Neural cell (in vitro differentiated cells): ENCODE data around the gene SLC10A4. TPM values are rescaled to one million over a fixed set of nuclear protein-coding genes. Genes with fewer than 3 reads are reported as not detected.

Experiments used
- H2AFZ ChIP-seq: fragments of 200-600, 300-800 bp; sonication (generic), shearing (Covaris generic); 2 replicates; pipeline ENCODE4 v1.6.0; 2014; ENCODE audit warnings: low read depth, mild to moderate bottlenecking, antibody characterized with exemption, low read length, moderate library complexity
- H3F3A ChIP-seq: fragments of 200-600 bp; shearing (Covaris generic); 2 replicates; pipeline ENCODE4 v1.6.1; 2016; ENCODE audit warnings: mild to moderate bottlenecking, moderate library complexity, mixed read lengths, antibody characterized with exemption, low read length; ENCODE audit not compliant: insufficient read depth, poor library complexity, severe bottlenecking
- H3K27ac ChIP-seq: fragments of 200-600, 300-800 bp; sonication (generic), shearing (Covaris generic); 2 replicates; pipeline ENCODE4 v1.5.1; 2014; ENCODE audit warnings: mild to moderate bottlenecking, low read length, moderate library complexity
- H3K27me3 ChIP-seq: fragments of 300-800, 200-600 bp; sonication (generic), shearing (Covaris generic); 2 replicates; pipeline ENCODE4 v1.6.0; 2014; ENCODE audit warnings: mild to moderate bottlenecking, low read depth, low read length, moderate library complexity; ENCODE audit not compliant: insufficient read depth
- H3K36me3 ChIP-seq: fragments of 300-800, 200-600 bp; sonication (generic), shearing (Covaris generic); 2 replicates; pipeline ENCODE4 v1.5.1; 2014; ENCODE audit warnings: mild to moderate bottlenecking, antibody characterized with exemption, low read length, moderate library complexity; ENCODE audit not compliant: insufficient read depth
- H3K4me2 ChIP-seq: fragments of 300-800, 200-600 bp; sonication (generic), shearing (Covaris generic); 2 replicates; pipeline ENCODE4 v1.6.0; 2014; ENCODE audit warnings: mild to moderate bottlenecking, low read length
- H3K4me3 ChIP-seq: fragments of 300-800, 200-600 bp; sonication (generic), shearing (Covaris generic); 2 replicates; pipeline ENCODE4 v1.5.1; 2014; ENCODE audit warnings: mild to moderate bottlenecking, low read length, moderate library complexity
- H3K79me2 ChIP-seq: fragments of 200-600 bp; shearing (Covaris generic); replicated peaks from 2 replicates; pipeline ENCODE4 v1.6.0; 2014; ENCODE audit warnings: mild to moderate bottlenecking, low read length, moderate library complexity; ENCODE audit not compliant: insufficient read depth
- H3K9ac ChIP-seq: fragments of 300-800, 200-600 bp; sonication (generic), shearing (Covaris generic); 2 replicates; pipeline ENCODE4 v1.6.1; 2016; ENCODE audit warnings: mild to moderate bottlenecking, low read length, mixed read lengths
- H3K9me2 ChIP-seq: fragments of 200-600 bp; shearing (Covaris generic); 2 replicates; pipeline ENCODE4 v1.6.1; 2016; ENCODE audit warnings: mild to moderate bottlenecking, low read length, mixed read lengths; ENCODE audit not compliant: insufficient read depth
- H3K9me3 ChIP-seq: fragments of 200-600, 300-800 bp; sonication (generic), shearing (Covaris generic); 2 replicates; pipeline ENCODE4 v1.6.1; 2016; ENCODE audit warnings: mild to moderate bottlenecking, mixed run types, low read length, moderate library complexity, mixed read lengths
- H4K20me1 ChIP-seq: fragments of 200-600 bp; shearing (Covaris generic); 2 replicates; pipeline ENCODE4 v1.6.1; 2016; ENCODE audit warnings: mild to moderate bottlenecking, mixed run types; ENCODE audit not compliant: insufficient read depth
- MXI1 ChIP-seq: fragments of 450-650 bp; conservative IDR thresholded peaks from 2 replicates; pipeline ENCODE4 v1.6.1; 2014; ENCODE audit warnings: antibody characterized with exemption, mild to moderate bottlenecking; ENCODE audit not compliant: poor library complexity, severe bottlenecking
- POLR2AphosphoS5 ChIP-seq: IDR thresholded peaks from 2 replicates; pipeline ENCODE4 v1.6.1; 2012
- RAD21 ChIP-seq: fragments of 450-650 bp; conservative IDR thresholded peaks from 2 replicates; pipeline ENCODE4 v1.6.1; 2014; ENCODE audit warnings: antibody characterized with exemption, mild to moderate bottlenecking, moderate library complexity
- REST ChIP-seq: IDR thresholded peaks from 2 replicates; pipeline ENCODE4 v1.6.1; 2012; ENCODE audit warnings: borderline replicate concordance
- SMC3 ChIP-seq: fragments of 450-650 bp; conservative IDR thresholded peaks from 2 replicates; pipeline ENCODE4 v1.6.1; 2014; ENCODE audit warnings: antibody characterized with exemption, mild to moderate bottlenecking, moderate library complexity; ENCODE audit not compliant: poor library complexity
- TAF1 ChIP-seq: IDR thresholded peaks from 2 replicates; pipeline ENCODE4 v1.6.1; 2012; ENCODE audit warnings: low read depth
- polyA plus RNA-seq: library from polyadenylated mRNA; depleted of rRNA; stranded (reverse); fragments of >200 nt; gene quantifications from 2 replicates; pipeline ENCODE4 v1.2.3, GENCODE V29; 2014
- TF ChIP-seq, protein P1 (sequence below): fragments of 450-650 bp; IDR thresholded peaks from 2 replicates; pipeline ENCODE4 v1.5.1; 2014; ENCODE audit warnings: antibody characterized with exemption, mild to moderate bottlenecking, moderate library complexity; ENCODE audit not compliant: poor library complexity, severe bottlenecking

The SLC10A4 gene
- polyA plus RNA-seq, 1 donor from 2014 or later: 14.5 TPM

DNA sequence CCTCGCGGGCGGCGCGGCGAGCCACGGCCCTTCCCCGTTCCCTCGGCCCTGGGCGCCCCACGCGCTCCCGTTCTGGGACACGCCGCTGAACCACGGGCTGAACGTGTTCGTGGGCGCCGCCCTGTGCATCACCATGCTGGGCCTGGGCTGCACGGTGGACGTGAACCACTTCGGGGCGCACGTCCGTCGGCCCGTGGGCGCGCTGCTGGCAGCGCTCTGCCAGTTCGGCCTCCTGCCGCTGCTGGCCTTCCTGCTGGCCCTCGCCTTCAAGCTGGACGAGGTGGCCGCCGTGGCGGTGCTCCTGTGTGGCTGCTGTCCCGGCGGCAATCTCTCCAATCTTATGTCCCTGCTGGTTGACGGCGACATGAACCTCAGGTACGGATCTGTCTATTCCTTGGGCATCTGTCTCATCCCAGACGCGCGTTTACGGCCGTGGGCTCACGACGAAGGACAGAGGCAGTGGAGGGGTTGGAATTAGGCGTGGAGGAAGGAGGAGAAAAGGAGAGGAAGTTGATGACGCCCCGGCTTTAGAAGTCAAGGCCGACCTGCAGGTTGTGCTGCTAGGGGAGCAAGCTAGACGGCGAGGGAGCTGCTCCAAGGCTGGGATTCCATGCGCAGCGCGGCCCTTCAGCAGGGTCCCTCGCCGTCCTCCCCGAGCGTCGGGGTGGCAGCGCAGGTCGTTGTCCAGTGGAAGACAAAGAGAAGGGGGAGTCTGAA lies 792 bp downstream of the SLC10A4 start:
- Histone ChIP-seq H3K79me2 (peaks cover 30% of the 10 kb centered on the region), H3K9me2 (no peaks in the 10 kb centered on the region), H3F3A (no peaks in the 10 kb centered on the region), H4K20me1 (no peaks in the 10 kb centered on the region), H3K4me3 (peak overlapping the region; percentile 63), H3K9ac (peak overlapping the region; percentile 51), H3K36me3 (no peaks in the 10 kb centered on the region), H3K27me3 (peaks cover 11% of the 10 kb centered on the region), H3K9me3 (no peaks in the 10 kb centered on the region), H3K4me2 (no peak overlapping the region), H3K27ac (no peak overlapping the region), H2AFZ (no peak overlapping the region)
- TF ChIP-seq MXI1: no peak
- no peak for TF ChIP-seq REST
- no peak for TF ChIP-seq RAD21

- H3K27ac ChIP-seq: no peak overlapping the region
- H3K9me2 ChIP-seq: no peaks in the 10 kb centered on the region
- peaks cover 18% of the 10 kb centered on the region for H3K27me3 ChIP-seq
- H3K79me2 ChIP-seq: peaks cover 37% of the 10 kb centered on the region
- no peaks in the 10 kb centered on the region for H3K36me3 ChIP-seq
- TF ChIP-seq MXI1 (no peak), SMC3 (no peak), RAD21 (no peak), POLR2AphosphoS5 (no peak)
- H3F3A ChIP-seq: no peaks in the 10 kb centered on the region
- no peaks in the 10 kb centered on the region for H3K9me3 ChIP-seq
- peak overlapping the region; percentile 51 for H3K9ac ChIP-seq
- H4K20me1 ChIP-seq: no peaks in the 10 kb centered on the region
- H2AFZ ChIP-seq: no peak overlapping the region
- no peak overlapping the region for H3K4me2 ChIP-seq
- H3K4me3 ChIP-seq: peak overlapping the region; percentile 63
Observed at GRCh38 chr4:48484494-48485168, 1.5 kb downstream of the SLC10A4 start.

GRCh38 chr4:48489683-48490011 lies 6.5 kb downstream of the SLC10A4 start:
- Histone ChIP-seq H3K4me2 (no peak overlapping the region), H3K27ac (no peak overlapping the region)

More at GRCh38 chr4:48489683-48490011, 6.5 kb downstream of the SLC10A4 start:
- Histone ChIP-seq H2AFZ (no peak overlapping the region), H3K79me2 (peaks cover 36% of the 10 kb centered on the region), H3K36me3 (no peaks in the 10 kb centered on the region), H3K4me3 (peak overlapping the region; percentile 39), H3K9ac (no peak overlapping the region), H4K20me1 (no peaks in the 10 kb centered on the region), H3K9me2 (no peaks in the 10 kb centered on the region), H3K9me3 (no peaks in the 10 kb centered on the region), H3F3A (no peaks in the 10 kb centered on the region), H3K27me3 (peaks cover 21% of the 10 kb centered on the region)
- TF ChIP-seq TAF1: no peak
- TF ChIP-seq RAD21: no peak
- TF ChIP-seq REST: no peak
- TF ChIP-seq, protein P1, sequence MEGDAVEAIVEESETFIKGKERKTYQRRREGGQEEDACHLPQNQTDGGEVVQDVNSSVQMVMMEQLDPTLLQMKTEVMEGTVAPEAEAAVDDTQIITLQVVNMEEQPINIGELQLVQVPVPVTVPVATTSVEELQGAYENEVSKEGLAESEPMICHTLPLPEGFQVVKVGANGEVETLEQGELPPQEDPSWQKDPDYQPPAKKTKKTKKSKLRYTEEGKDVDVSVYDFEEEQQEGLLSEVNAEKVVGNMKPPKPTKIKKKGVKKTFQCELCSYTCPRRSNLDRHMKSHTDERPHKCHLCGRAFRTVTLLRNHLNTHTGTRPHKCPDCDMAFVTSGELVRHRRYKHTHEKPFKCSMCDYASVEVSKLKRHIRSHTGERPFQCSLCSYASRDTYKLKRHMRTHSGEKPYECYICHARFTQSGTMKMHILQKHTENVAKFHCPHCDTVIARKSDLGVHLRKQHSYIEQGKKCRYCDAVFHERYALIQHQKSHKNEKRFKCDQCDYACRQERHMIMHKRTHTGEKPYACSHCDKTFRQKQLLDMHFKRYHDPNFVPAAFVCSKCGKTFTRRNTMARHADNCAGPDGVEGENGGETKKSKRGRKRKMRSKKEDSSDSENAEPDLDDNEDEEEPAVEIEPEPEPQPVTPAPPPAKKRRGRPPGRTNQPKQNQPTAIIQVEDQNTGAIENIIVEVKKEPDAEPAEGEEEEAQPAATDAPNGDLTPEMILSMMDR: no peak
